PC-9 (cell line): ENCODE results near the gene GPR15LG. TPM values are rescaled to one million over a fixed set of nuclear protein-coding genes. Genes with fewer than 3 reads are reported as not detected.

Source experiments
- BruUV-seq: library from RNA; stranded (reverse); fragments of 400-500 nt; replicated peaks from 2 replicates; lab custom pipeline; 2021; lab: Mats Ljungman, UMichigan
- CTCF ChIA-PET: fragments of 300-600 bp; sonication (Branson Sonifier 250); formaldehyde crosslinking; loops from one replicate; lab custom pipeline; 2022; ENCODE audit warnings: antibody characterized with exemption; lab: Charles Lee
- POLR2A ChIA-PET: fragments of 300-600 bp; sonication (Branson Sonifier 250); formaldehyde crosslinking; loops from one replicate; lab custom pipeline; 2022; ENCODE audit warnings: antibody characterized with exemption; ENCODE audit not compliant: unreplicated experiment; lab: Charles Lee
- DNase-seq, 2 experiments: peaks; one replicate each; pipeline versions ENCODE4 v3.0.0 to v3.0.0-alpha.2; 2015 to 2022; ENCODE audit warnings: mixed read lengths in 1 of 2
- H2AFZ ChIP-seq: fragments of 200-600 bp; sonication (generic); 2 replicates; pipeline ENCODE4 v1.8.1; 2017; ENCODE audit warnings: antibody characterized with exemption
- H3F3A ChIP-seq: fragments of 200-600 bp; sonication (generic); 2 replicates; pipeline ENCODE4 v1.8.1; 2017; ENCODE audit warnings: antibody characterized with exemption, mild to moderate bottlenecking, low read depth; ENCODE audit not compliant: insufficient read depth
- H3K27ac ChIP-seq: fragments of 200-600 bp; sonication (generic); 2 replicates; pipeline ENCODE4 v1.6.1; 2016; ENCODE audit warnings: mixed run types
- H3K27me3 ChIP-seq: fragments of 200-600 bp; sonication (generic); 2 replicates; pipeline ENCODE4 v1.6.1; 2016; ENCODE audit warnings: low read depth, mixed run types; ENCODE audit not compliant: insufficient read depth
- H3K36me3 ChIP-seq: fragments of 200-600 bp; sonication (generic); 2 replicates; pipeline ENCODE4 v1.6.1; 2016; ENCODE audit warnings: low read depth, mixed run types
- H3K4me1 ChIP-seq: fragments of 200-600 bp; sonication (generic); replicated peaks from 2 replicates; pipeline ENCODE4 v1.6.1; 2016; ENCODE audit warnings: mixed run types; ENCODE audit not compliant: insufficient read depth
- H3K4me2 ChIP-seq: fragments of 200-600 bp; sonication (generic); 2 replicates; pipeline ENCODE4 v1.6.1; 2017; ENCODE audit warnings: mixed run types
- H3K4me3 ChIP-seq: fragments of 200-600 bp; sonication (generic); 2 replicates; pipeline ENCODE4 v1.6.1; 2016; ENCODE audit warnings: mixed run types
- H3K79me2 ChIP-seq: fragments of 200-600 bp; sonication (generic); 2 replicates; pipeline ENCODE4 v1.6.1; 2017; ENCODE audit warnings: low read depth, mixed run types
- H3K9me2 ChIP-seq: fragments of 200-600 bp; sonication (generic); 2 replicates; pipeline ENCODE4 v1.8.1; 2017; ENCODE audit warnings: mild to moderate bottlenecking; ENCODE audit not compliant: insufficient read depth
- H3K9me3 ChIP-seq: fragments of 200-600 bp; sonication (generic); 2 replicates; pipeline ENCODE4 v1.8.1; 2016; ENCODE audit warnings: low read depth; ENCODE audit not compliant: insufficient read depth
- H4K20me1 ChIP-seq: fragments of 200-600 bp; sonication (generic); 2 replicates; pipeline ENCODE4 v1.8.1; 2017; ENCODE audit not compliant: insufficient read depth
- EZH2 ChIP-seq: fragments of 200-600 bp; sonication (generic); IDR thresholded peaks from 2 replicates; pipeline ENCODE4 v1.8.0; 2017; ENCODE audit warnings: antibody characterized with exemption, low read depth
- intact Hi-C: fragments of 100-400 bp; cut with micrococcal nuclease; formaldehyde crosslinking; loops from one replicate; pipeline ENCODE4 v1.10.0; 2022; ENCODE audit not compliant: unreplicated experiment
- total RNA-seq: library from RNA; stranded (reverse); gene quantifications from 2 replicates; pipeline ENCODE4 v1.2.3, GENCODE V29; 2021
- TF ChIP-seq, protein P1 (sequence below): fragments of 200-600 bp; sonication (generic); conservative IDR thresholded peaks from 2 replicates; pipeline ENCODE4 v1.6.1; 2017; ENCODE audit warnings: mixed run types, antibody characterized with exemption, mild to moderate bottlenecking, moderate library complexity

GPR15LG gene
- total RNA-seq, 1 experiment from 2014 or later = not detected

DNA sequence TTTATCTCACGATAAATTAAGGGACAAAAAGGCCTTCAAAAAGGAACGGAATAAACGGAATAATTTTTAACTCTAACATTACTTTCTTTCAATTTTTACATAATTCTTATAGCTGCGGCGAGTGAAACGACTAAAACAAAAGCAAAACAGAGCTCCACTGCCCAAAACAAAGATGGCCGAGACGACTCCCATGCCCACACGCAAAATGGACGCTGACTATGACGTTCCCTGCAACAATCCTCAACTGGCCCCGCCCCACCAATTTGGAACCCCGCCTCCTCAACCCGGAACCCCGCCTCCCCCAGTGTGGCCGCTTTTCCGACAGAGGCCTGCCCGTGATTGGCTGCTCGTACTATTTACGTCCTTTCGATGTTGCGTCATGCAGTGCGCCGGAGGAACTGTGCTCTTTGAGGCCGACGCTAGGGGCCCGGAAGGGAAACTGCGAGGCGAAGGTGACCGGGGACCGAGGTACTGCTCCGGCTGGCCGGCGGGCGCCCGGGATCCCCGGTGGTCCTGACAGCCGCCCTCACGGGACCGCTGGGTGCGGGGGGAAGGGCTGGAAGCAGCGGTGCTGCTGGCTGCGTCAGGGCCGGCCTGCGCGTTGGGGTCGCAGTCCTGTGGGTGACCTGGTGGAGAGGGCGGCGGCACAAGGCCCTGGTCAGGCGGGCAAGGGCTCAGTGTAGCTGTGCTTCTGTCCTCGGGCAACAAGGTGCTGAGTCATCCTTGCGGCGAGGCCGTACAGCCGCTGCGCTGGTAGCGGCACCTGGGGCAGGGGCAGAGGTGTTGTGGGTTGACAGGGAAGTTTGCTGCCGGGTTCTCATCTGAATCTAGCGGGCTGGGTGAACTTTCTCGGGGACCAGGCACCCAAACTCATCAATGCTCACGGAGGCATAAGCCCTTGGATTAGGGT, 34.2 kb upstream of the GPR15LG start, which contains the start of gene GHITM:
TSS of gene GHITM (plus strand) at position 384 of the 910 bp plus-strand sequence. CDS start 1,992 bp downstream, outside the sequence.
- H2AFZ ChIP-seq = peak within 1 kb of the TSS; percentile 95
- H3K9me3 ChIP-seq = no peaks in the 10 kb centered on the region
- H3K27me3 ChIP-seq = peaks cover 11% of the 10 kb centered on the region; the same call in 1 of the 2 replicates
- no peaks in the 10 kb centered on the region for H3K9me2 ChIP-seq
- peak within 1 kb of the TSS; percentile 98 for H3K4me2 ChIP-seq
- POLR2A ChIA-PET = interaction anchor here (0.6 to 0.7 kb wide), 3 partner anchors 117 to 317 kb away, joined by 3 to 9 read pairs (median 6); no protein-coding TSS in a partner anchor
- H4K20me1 ChIP-seq = peaks cover 21% of the 10 kb centered on the region
- TF ChIP-seq, protein P1, sequence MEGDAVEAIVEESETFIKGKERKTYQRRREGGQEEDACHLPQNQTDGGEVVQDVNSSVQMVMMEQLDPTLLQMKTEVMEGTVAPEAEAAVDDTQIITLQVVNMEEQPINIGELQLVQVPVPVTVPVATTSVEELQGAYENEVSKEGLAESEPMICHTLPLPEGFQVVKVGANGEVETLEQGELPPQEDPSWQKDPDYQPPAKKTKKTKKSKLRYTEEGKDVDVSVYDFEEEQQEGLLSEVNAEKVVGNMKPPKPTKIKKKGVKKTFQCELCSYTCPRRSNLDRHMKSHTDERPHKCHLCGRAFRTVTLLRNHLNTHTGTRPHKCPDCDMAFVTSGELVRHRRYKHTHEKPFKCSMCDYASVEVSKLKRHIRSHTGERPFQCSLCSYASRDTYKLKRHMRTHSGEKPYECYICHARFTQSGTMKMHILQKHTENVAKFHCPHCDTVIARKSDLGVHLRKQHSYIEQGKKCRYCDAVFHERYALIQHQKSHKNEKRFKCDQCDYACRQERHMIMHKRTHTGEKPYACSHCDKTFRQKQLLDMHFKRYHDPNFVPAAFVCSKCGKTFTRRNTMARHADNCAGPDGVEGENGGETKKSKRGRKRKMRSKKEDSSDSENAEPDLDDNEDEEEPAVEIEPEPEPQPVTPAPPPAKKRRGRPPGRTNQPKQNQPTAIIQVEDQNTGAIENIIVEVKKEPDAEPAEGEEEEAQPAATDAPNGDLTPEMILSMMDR = peak; percentile 36; the same call in 1 of the 2 replicates
- no peak for TF ChIP-seq EZH2
- H3K27ac ChIP-seq = peak within 1 kb of the TSS; percentile 95
- H3K4me3 ChIP-seq = peak within 1 kb of the TSS; percentile 94
- H3K36me3 ChIP-seq = peaks cover 37% of the 10 kb centered on the region
- H3F3A ChIP-seq = peaks cover 25% of the 10 kb centered on the region
- BruUV-seq = no TSS peak
- H3K4me1 ChIP-seq = peaks cover 17% of the 10 kb centered on the region
- DNase-seq = peak; percentile 96 to 100
- H3K79me2 ChIP-seq = peaks cover 33% of the 10 kb centered on the region
- intact Hi-C loops = loop anchor here (2.0 kb wide), 1 partner anchor 189 kb away; the partner anchor contains the start of gene CCSER2
- CTCF ChIA-PET = interaction anchor here (0.6 kb wide), 1 partner anchor 9 kb away, joined by 4 read pairs; no protein-coding TSS in a partner anchor

DNA sequence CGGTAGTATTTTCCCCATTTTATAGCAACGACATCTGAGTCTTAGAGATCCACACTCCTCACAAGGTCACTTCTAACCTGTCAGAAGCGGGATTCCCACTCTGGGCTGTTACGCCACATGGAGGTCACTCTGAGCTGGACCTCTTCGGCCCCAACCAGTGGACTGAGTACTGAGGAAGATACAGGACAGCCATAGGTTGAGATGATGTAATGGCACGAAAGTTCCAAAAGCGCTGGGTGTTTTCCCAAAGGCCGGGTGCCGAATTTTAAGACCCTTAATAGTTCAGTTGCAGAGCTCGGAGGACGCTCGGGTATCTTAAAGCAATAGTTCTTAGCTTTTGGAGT, 33.6 kb upstream of the GPR15LG start:
- TSS peak; percentile 53 for BruUV-seq
- Histone ChIP-seq H3K4me3 (peak overlapping the region; percentile 94), H4K20me1 (peaks cover 21% of the 10 kb centered on the region), H3K27ac (peak overlapping the region; percentile 95), H3K4me1 (peaks cover 17% of the 10 kb centered on the region), H2AFZ (peak overlapping the region; percentile 64), H3F3A (peaks cover 26% of the 10 kb centered on the region), H3K36me3 (peaks cover 42% of the 10 kb centered on the region), H3K4me2 (peak overlapping the region; percentile 98), H3K9me2 (no peaks in the 10 kb centered on the region), H3K27me3 (peaks cover 5% of the 10 kb centered on the region; the same call in 1 of the 2 replicates), H3K9me3 (no peaks in the 10 kb centered on the region), H3K79me2 (peaks cover 33% of the 10 kb centered on the region)
- ChIA-PET CTCF (no interaction called here), POLR2A (interaction anchor here (0.6 kb wide), 2 partner anchors 76 to 285 kb away, joined by 3 to 9 read pairs; no protein-coding TSS in a partner anchor)
- DNase-seq = peak in 1 of 2 experiments; percentile 14
- TF ChIP-seq EZH2 = no peak
- TF ChIP-seq, protein P1 = no peak
- intact Hi-C loops = no loop called here

DNA sequence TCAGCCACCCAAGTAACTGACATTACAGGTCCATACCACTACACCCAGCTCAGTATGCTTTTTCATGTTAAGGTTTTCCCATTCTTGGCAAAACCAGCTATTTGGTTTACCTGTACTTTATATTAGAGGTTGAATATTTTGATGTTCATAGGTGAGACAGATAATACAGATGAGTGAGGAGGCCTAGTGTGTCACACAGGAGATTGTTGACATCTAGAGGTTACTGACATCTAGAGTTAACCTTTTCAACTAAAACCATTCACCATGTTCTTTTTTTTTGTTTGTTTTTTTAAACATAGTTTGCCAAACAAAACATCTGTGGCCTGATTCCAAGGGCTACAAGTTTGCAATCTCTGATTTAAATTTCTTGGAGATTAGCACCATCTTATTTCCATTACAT, 26.3 kb upstream of the GPR15LG start:
- DNase-seq = no peak
- no TSS peak for BruUV-seq
- TF ChIP-seq, protein P1 = no peak
- no peak for TF ChIP-seq EZH2
- Histone ChIP-seq H3K9me2 (no peaks in the 10 kb centered on the region), H3K4me2 (no peak overlapping the region), H2AFZ (no peak overlapping the region), H3K27ac (no peak overlapping the region), H4K20me1 (peaks cover 58% of the 10 kb centered on the region), H3K4me1 (no peaks in the 10 kb centered on the region), H3K9me3 (no peaks in the 10 kb centered on the region), H3K36me3 (peaks cover 82% of the 10 kb centered on the region), H3K79me2 (peaks cover 6% of the 10 kb centered on the region), H3F3A (peaks cover 22% of the 10 kb centered on the region), H3K4me3 (no peak overlapping the region), H3K27me3 (no peaks in the 10 kb centered on the region)
- intact Hi-C loops = no loop called here
- ChIA-PET CTCF (interaction anchor here (1.9 kb wide), 1 partner anchor 390 kb away, joined by 7 read pairs; no protein-coding TSS in a partner anchor), POLR2A (no interaction called here)
